ENCODE data around the gene FAIM2.
A peak's percentile ranks its signal among the peaks of the same experiment; 100 is the strongest.

FAIM2 gene

DNA sequence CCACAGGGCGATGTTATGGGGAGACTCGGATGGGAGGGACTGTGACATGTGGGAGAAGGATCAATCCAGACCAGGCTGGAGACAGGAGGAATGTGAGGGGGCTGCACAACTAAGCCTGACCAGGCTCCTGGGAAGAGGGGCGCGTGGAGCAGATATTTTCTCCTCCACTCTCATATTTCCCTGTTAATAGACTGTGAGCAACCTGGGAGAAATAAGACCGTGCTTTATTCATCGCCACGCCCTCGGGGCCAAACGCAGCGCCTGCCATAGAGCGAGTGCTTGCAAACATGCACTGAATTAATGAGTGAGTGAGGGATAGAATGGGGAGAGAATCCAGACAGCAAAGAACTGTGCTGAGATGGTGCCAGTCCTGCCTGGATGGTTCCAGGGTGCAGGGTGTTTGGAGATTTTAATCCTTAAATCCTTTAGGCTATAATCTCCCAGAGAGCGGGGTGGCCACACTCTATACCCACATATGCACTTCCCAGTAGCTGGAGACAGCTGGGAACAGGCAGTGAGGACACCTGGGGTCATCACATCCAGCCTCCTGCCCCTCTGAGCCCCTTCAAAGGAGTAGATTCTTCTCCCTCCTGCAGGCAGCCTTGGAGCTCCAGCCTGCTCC, 13.6 kb upstream of the FAIM2 start:
- no peak for DNase-seq

DNA sequence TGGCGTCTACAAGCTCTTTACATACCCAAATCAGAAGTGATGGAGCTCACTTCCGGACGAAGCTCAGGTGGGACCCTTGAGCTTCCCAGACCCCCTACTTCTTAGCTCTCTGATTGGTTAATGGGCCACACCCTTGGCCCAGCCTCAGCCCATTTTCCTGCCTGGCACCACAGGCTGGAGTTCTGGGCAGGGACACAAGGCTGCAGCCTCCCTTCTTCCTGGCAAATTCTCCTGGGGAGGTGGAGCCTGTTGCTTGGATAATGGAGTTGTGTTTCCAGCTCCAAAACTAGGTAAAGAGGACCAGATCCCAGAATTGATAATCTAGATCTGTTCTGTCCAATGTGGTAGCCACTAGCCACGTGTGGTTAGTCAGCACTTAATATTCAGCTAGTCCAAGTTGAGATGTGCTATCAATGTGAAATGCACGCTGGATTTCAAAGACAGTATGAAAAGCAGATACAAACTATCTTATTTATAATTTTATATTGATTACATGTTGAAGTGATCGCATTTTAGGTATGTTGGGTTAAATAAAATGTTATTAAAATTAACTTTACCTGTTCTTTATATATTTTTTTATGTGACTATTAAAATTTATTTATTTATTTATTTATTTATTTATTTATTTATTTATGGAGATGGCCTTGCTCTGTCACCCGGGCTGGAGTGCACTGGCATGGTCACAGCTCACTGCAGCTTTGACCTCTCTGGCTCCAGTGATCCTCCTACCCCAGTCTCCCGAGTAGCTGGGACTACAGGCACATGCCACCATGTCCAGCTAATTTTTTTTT, 12.6 kb upstream of the FAIM2 start:
- no peak for DNase-seq

DNA sequence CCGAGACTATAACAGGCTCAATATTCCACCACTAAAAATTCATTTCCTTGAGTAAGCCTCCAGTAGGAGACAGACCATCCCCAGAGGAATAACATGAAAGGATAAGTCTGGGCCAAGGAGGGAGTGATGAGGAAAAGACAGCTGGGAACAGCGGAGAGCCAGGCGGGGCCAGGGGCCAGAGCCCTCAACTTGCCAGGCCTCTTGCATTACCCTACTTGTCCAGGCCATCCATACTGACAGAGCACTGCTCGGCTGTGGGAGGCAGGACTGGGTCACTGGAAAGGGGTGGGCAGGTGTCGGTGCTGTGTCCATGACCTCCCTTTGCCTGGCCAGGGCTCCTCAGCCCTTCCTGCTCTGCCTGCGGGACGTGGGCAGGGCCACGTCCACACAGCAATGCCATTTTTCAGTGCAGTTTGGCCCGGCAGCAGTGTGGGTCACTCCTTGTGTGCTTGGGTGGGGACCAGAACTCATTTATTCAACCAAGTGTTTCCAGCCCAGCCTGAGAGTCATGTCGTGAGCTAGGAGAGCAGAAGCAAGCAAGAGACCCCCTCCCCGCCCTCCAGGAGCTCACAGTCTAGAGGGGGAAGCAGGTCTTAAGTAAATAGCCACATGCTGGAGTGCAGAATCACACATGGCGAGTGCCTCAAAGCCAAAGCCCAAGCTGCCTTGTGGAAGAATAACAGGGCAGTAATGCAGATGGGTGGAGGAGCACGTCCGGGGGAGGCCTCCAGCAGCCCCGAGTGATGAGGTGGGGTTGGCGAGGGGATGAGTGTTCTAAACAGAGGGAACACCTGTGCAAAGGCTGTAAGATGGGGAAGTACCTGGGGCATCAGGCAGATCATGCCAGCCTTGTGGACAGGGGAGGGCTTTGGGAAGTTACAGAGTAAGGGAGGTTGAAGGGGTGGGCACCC, 8.9 kb upstream of the FAIM2 start:
- no peak for DNase-seq

DNA sequence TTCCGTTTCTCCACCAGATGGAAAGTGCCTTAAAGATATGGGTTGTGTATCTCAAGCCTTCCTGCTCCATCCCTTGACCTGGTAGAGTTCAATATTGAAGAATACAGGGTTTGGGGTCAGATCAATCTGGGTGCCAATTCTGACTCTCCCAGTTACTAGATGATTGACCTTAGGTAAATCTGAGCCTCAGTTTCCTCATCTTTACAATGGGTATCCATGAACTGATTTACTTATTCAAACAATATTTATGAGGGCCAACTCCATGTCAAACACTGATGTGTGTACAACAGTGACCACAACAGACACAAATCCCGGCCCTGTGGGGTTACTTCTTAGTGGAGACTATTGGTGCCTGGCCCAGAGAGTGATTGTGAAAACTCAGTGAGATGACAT, 7.5 kb upstream of the FAIM2 start:
- DNase-seq: no peak

DNA sequence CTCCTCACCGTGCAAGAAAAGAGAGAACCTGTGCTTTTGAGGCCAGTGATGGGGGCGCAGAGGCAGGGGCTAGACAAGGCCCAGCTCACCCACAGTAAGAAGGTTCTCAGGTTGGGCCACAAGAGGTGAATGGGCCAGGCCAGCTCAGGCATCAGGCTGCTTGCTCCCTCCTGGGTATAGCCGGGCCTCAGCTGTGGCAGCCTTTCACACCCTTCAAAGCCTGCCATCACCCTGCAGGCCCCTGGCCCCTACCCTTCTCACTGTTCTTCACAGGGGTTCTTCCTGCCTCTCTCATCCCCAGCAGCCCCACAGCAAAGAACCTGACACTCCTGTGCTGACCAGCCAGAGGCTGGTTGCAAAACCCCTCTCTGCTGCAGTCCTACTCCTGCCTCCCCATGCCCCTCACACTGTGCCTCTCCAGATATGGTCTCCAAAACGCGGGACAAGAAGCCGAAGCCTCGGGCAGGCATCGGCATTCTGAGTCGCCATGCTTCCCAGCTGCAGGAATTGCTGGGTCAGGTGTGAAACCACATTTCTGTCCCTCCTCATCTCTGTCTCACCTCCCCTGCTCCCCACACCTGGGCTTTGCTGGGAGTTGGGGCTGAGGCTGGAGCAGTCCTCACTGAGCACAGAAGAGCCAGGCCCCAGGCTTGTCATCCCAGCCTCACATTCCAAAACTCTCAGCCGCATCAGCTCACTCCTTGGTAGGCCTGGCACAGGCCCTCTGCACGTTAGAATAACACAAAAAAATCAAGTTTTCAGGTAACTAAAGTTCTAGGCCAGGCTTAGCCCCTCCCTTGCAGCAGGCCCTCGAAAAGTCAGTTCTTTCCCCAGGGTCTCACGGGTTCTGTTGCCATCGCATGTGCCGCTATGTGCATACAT, 6.9 kb upstream of the FAIM2 start:
- no peak for DNase-seq

DNA sequence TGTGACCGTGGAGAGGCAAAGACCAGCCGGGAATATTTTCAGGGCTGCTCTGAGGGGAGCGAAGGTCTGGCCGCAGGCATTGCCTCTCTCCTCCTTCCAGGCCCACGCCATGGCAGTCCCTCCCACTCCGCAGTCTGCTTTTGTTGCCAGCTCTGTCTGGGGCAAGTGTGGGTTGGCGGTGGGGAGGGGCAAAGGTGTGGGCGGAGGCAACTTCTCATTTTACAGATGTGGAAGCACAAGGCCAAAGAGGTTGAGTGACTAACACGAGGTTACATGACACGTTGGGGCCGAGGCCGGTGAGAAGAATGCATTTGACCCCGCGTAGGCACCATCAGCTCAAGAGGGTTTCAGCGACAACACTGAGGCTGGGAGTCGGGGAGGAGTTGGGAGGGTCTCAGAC, 6.1 kb upstream of the FAIM2 start:
- DNase-seq: no peak

DNA sequence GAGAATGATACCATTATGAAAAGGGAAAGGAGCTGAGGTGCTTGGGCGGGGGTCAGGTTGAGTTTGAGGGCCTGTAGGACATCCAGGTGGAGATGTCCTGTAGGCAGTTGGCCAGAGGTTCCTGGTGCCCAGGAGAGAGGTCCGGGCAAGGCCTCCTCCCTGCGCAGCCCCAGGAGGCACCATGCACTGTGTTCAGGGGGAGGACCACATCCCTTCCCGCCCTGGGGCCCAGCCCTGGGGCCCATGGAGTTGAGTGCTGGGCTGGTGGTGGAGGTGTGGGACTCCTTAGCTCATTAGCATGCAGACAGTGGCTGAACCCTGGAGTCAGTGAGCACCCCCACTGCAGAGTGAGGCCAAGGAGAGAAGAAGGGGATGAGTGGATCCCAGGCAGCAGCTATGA, 5.7 kb upstream of the FAIM2 start:
- no peak for DNase-seq

DNA sequence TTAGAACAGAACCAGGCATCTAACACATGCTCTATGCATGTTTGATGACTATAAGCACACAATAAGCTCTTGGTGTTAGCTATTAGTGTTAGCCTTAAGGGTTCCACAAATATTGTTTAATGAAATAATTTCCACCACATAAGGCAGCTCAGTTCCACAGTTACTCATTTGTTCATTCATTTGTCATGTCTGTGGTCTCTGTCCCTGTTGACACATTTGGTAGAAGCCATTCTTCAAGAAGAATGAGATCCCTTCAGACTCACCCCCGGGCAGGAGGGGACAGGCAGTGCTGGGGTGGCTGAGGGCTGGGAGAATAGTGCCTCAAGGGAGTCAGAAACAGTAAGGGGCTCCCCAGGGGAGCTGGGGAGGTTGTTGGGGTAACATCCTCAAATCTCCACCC, 3.7 kb upstream of the FAIM2 start:
- peak; percentile 39 for DNase-seq

DNA sequence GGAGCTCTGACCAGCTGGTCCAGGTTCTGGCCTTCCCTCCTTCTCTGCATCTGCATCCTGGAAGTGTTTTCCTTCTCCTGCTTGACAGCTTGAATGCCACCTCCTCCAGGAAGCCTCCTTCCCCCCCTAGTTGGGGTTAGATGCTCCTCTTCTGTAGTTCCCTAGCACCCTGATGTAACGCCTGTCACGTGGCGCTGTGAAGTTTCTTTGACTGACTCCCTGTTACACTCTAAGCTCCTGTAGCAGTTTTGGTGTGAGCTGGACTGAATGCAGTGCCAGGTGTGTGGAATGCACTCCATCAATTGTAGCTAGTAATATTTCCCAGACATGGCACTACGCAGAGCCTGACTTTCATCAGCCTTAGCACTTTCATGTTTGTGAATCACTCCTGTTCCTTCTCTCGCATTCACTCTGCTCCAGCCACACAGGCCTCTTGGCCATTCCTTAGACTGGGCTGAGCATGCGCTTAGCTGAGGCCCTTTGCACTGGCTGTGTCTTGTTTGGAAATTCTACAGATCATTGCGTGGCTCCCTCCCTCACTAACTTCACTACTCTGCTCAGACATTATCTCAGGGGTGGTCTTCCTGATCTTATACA, 2.1 kb upstream of the FAIM2 start:
- DNase-seq: no peak

DNA sequence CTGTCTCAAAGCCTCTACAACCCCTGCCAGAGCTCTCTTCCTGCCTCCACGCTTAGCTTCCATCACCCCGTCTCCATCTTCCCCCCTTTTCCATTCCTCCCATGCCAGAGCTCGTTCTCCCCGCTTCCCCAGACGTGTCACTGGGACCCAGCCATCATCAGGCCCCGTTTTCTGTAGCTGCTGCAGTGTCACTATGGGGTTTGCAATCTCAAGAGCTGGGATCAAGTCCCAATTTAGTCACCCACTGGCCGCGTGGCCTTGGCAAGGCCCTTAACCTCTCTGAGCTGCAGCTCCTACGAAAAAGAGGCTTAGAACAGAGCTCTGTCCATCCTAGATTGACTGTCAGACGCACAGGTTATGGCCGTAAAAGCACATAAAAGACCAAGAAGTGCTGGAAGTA, 901 bp upstream of the FAIM2 start:
- no peak for DNase-seq

DNA sequence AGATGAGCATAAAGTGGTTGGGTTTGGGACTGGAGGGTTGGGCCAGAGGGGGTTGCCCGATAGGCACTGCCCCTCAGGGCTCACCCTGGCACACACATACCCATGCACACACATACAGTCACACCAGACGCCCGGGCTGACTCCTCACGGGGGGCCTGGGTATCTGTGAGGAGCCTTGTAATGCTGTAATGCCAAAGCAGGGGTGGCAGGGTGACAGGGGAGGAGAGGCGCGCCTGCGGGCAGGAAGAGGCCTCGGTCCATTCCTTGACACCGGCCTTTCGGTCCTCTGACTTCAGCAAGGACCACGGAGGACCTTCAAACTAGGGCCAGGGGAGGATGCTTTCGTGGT, 375 bp downstream of the FAIM2 start:
- DNase-seq: no peak

DNA sequence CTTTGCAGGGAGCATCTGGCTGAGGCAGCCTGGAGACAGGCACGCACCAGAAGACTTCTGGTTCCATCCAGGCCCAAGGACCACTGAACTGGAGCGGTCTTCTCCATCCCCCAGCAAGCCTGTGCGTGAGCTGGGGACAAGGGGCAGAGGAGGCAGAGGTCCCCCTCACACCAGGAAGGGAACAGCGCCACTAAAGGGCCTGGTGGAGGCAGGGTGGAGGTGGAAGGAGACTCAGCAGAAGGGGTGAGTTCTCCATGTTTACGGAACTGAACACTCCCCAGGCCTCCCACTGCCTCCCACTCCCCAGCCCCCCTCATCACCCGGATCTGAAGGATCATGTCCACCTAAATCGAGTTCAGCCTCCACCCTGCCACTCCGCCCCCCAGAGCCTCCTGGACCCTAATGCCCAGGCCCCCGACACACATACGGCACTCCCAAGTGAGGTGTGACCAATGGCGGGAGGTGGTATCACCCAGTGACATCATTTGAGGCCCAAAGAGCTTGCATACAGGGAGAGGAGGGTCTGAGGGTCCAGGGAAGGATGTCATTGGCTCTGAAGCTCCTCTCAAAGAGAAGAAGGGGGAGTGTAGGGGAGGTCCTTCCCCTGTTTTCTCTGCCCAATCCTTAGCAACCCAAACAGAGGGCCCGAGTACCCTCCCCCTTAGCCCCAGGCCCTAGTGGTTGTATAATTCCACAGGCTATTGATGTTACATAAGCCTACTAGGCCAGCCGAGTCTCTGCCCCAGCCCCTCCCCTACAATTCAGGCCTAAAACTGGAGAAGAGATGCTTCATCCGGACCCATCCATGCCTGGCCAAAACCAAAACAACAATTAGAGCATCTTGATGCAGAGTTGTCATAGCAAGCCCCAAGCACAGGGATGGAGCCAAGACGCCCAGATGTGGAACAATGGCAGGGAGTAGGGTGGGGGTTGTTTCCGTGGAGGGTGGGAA, 1.0 kb downstream of the FAIM2 start:
- DNase-seq: peak; percentile 68

DNA sequence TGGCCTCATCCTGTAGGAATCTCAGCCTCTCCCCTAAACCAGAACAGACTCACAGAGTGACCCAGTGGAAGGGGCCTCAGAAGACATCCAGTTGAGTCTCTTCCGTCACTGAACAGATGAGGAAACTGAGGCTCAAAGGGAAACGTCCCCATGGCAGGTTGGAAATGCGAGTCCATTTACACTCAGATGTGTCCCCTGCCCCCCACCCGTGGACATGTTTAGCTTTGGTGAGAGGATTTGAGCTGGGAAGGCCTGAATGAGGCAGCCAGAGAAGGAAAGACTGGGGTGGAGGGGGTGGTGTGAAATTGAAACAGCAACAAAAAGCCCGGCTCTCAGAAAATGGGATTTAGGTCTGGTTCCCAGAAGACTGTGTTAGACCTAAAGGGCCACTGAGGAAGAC, 1.7 kb downstream of the FAIM2 start:
- no peak for DNase-seq

DNA sequence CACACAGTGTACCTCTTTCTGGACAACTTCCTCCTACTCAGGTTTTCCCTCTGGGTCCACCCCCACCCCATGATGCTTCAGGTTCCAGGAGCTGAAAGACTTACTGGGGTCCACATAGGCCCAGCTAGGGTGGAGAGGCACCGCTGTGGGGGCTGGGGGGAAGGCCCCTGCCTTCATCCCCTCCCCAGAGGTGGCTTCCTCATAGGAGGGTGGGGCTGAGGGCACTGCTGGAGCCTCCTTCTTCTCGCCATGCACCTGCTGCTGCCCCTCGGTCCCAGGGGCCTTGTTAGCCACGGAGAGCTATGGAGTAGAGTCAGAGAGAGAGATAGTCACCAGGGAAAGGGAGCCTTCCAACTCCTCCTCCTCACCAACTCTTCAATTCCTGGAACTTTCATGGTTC, 2.7 kb downstream of the FAIM2 start:
- no peak for DNase-seq

DNA sequence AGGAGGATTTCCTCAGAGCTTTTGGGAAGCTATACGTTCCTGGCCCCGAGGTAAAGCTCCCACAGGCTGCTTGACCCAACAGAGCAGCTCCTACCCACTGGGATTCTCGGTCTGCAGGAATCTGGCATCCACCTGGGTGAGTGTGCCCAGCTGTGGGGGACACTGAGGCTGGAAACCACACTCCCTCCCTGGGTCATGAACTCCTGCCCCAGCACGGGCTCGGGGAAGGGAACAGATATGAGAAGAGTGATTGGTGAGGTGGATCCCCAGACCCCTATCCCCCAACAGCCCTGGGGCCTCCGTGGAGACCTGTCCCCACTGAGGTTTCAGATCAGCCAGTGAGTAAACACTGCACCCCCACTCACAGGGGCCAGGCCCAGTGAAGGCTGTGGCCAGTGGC, 3.3 kb downstream of the FAIM2 start:
- DNase-seq: no peak

DNA sequence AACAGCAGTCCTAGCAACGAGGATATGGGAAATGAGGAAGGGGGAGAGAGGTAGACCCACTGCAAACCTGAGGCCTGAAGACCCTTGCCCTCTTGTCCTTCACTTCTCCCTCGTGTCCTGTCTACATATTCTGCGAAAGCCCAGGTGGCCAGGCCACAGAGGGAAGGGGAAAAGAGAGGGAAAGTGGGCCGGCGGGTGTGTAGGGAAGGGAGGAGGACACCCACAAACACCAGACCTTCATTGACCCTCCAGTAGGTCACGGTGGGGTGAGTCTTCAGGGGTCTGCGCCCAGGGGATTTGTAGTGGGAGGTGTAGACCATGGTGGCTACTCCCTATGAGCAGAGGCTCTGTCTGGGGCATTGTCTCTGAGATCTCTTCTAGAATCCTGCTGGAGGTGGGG, 3.8 kb downstream of the FAIM2 start:
- no peak for DNase-seq

DNA sequence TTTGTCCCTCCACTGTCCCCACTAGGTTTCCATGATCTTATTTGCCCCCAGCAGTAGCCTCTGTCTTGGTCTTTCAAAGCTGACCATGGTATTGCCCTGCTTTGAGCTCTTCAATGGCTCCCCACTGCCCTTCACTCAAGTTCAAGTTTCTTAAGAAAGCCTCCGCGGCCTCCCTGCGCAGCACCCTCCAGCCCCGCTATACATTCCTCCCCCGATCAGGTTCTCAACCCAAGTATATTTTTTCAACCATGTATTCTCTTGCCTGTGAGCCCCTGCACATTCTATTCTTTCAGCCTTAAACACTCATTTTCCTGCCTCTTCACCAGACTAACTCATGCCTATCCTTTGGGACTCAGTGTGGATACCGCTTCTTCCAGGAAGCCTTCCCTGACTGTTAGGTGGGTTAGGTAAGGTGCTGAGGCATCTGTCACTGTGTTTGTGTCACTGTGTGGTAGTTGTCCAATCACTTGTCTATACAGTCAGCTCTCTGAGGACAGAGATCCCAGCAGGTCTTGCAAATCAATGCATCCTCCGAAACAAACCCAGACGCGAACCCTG, 4.3 kb downstream of the FAIM2 start:
- no peak for DNase-seq

DNA sequence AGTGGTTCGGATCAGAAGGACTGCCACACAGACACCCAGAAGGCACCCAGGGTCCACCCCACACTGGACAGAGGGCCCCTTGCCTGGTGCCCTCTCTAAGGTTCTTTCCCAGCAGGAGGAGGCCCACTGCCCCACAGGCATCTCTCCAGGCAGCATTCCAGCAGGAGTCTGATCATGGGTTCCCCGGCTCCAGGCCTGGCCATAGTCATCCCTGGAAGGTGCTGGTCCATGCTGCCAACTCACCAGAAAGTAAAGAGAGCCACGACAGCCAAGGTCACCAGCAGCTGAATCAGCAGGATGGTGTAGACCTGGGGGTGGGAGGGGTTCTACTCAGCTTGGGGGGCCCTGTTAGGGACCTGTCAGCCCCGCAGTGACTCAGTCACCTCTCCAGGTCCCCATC, 6.4 kb downstream of the FAIM2 start:
- DNase-seq: no peak

DNA sequence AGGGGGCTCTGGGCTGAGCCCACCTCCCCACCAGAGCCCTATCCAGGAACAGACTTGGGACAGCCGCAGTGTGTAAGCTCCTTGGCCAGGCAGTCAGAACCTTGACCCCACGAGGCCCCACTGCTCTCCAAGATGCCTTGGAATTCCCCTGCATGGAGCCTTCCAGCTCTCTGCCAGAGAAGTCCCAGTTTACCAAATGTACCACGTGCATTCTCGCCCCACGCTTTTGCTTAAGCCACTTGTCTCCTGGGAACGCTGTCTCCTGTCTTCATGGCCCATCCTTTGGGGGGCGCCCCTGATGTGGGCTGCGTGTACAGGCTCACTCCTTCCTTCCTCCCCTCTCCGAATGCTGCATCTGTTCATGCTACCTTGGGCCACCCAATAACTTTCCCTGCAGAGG, 7.9 kb downstream of the FAIM2 start:
- no peak for DNase-seq

DNA sequence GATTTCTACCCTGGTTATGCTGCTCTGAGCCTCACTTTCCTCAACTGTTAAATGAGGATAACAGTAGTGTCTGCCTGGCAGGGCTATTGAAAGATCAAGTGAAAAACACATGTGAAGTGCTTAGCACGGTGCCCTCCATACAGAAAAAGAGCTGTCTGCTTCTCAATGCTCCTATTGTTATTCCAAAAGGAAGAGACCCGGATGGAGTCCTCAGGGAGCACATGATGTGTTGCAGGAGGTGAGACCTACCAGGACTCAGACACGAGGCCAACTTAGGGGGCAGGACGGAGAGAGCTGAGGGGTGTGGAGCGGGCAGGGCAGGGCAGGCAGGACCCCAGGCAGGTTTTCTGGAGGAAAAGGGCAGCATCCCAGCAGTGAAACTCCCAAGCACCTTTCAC, 8.9 kb downstream of the FAIM2 start:
- peak; percentile 18 for DNase-seq
